NCI-H2029 treated with DMSO at 0.1 percent for 48 hours (cell line): ENCODE results near the gene TTC34.
"Not testable (repeated sequence)": the region's sequence is repeated elsewhere in the genome, so short reads cannot be mapped to it uniquely, and the experiment has no call there.

Source experiments
- DNase-seq: peaks from one replicate; lab custom pipeline; 2025; lab: John Stamatoyannopoulos, UW

Gene TTC34

GRCh38 chr1:2682879-2683278 is 118.6 kb downstream of the TTC34 start:
- not testable (repeated sequence) for DNase-seq

- not testable (repeated sequence) for DNase-seq
Measured at GRCh38 chr1:2676726-2677125, 124.8 kb downstream of the TTC34 start.

DNA sequence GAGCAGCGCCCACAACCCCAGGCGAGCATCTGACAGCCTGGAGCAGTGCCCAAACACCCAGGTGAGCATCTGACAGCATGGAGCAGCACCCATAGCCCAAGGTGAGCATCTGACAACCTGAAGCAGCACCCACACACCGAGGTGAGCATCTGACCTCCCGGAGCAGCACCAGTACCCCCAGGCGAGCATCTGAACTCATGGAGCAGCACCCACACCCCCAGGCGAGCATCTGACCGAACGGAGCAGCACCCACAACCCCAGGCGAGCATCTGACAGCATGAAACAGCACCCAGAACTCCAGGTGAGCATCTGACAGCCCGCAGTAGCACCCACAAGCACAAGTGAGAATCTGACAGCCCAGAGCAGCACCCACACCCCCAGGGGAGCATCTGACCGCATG is 129.8 kb downstream of the TTC34 start:
- DNase-seq = not testable (repeated sequence)

DNA sequence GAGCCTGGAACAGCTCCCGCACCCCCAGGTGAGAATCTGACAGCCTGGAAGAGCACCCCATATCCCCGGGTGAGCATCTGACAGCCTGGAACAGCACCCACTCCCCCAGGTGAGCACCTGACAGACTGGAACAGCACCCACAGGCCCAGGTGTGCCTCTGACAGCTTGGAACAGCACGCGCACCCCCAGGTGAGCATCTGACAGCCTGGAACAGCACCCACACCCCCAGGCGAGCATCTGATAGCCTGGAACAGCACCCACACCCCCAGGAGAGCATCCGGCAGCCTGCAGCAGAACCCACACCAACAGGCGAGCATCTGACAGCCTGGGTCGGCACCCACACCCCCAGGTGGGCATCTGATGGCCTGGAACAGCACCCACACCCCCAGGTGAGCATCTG is 141.7 kb downstream of the TTC34 start:
- DNase-seq = not testable (repeated sequence)

- not testable (repeated sequence) for DNase-seq
Measured at GRCh38 chr1:2657909-2658308, 143.6 kb downstream of the TTC34 start.

DNA sequence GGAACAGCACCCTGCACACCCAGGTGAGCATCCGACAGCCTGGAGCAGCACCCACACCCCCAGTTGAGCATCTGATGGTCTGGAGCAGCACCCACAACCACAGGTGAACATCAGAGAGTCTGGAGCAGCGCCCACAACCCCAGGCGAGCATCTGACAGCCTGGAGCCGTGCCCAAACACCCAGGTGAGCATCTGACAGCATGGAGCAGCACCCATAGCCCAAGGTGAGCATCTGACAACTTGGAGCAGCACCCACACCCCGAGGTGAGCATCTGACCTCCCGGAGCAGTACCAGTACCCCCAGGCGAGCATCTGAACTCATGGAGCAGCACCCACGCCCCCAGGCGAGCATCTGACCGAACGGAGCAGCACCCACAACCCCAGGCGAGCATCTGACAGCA is 144.4 kb downstream of the TTC34 start:
- not testable (repeated sequence) for DNase-seq

DNA sequence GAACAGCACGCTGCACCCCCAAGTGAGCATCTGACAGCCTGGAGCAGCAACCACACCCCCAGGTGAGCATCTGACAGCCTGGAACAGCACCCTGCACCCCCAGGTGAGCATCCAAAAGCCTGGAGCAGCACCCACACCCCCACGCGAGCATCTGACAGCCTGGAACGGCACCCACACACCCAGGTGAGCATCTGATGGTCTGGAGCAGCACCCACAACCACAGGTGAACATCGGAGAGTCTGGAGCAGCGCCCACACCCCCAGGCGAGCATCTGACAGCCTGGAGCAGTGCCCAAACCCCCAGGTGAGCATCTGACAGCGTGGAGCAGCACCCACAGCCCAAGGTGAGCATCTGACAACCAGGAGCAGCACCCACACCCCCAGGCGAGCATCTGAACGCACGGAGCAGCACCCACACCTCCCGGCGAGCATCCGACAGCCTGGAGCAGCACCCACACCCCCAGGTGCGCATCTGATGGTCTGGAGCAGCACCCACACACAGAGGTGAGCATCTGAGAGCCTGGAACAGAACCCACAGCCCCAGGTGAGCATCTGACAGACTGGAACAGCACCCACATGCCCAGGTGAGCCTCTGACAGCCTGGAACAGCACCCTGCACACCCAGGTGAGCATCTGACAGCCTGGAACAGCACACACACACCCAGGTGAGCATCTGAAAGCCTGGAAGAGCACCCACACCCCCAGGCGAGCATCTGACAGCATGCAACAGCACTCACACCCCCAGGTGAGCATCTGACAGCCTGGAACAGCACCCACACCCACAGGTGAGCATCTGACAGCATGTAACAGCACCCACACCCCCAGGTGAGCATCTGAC is 145.7 kb downstream of the TTC34 start:
- DNase-seq = not testable (repeated sequence)

DNA sequence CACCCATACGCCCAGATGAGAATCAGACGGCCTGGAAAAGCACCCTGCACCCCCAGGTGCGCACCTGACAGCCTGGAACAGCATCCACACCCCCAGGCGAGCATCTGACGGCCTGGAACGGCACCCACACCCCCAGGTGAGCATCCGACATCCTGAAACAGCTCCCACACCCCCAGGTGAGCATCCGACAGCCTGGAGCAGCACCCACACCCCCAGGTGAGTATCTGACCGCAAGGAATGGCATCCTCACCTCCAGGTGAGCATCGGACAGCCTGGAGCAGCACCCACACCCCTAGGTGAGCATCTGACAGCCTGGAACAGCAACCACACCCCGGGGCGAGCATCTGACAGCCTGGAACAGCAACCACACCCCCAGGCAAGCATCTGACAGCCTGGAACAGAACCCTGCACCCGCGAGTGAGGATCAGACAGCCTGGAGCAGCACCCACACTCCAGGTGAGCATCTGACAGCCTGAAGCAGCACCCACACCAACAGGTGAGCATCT is 147.0 kb downstream of the TTC34 start:
- DNase-seq = not testable (repeated sequence)

- DNase-seq = not testable (repeated sequence)
Measured at GRCh38 chr1:2653741-2654442, 147.6 kb downstream of the TTC34 start.

DNA sequence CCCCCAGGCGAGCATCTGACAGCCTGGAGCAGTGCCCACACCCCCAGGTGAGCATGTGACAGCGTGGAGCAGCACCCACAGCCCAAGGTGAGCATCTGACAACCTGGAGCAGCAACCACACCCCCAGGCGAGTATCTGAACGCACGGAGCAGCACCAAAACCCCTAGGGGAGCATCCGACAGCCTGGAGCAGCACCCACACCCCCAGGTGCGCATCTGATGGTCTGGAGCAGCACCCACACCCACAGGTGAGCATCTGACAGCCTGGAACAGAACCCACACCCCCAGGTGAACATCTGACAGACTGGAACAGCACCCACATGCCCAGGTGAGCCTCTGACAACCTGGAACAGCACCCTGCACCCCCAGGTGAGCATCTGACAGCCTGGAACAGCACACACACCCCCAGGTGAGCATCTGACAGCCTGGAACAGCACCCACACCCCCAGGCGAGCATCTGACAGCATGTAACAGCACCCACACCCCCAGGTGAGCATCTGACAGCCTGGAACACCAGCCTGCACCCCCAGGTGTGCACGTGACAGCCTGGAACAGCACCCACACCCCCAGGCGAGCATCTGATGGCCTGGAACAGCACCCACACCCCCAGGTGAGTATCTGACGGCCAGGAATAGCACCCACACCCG is 148.4 kb downstream of the TTC34 start:
- DNase-seq = not testable (repeated sequence)

DNA sequence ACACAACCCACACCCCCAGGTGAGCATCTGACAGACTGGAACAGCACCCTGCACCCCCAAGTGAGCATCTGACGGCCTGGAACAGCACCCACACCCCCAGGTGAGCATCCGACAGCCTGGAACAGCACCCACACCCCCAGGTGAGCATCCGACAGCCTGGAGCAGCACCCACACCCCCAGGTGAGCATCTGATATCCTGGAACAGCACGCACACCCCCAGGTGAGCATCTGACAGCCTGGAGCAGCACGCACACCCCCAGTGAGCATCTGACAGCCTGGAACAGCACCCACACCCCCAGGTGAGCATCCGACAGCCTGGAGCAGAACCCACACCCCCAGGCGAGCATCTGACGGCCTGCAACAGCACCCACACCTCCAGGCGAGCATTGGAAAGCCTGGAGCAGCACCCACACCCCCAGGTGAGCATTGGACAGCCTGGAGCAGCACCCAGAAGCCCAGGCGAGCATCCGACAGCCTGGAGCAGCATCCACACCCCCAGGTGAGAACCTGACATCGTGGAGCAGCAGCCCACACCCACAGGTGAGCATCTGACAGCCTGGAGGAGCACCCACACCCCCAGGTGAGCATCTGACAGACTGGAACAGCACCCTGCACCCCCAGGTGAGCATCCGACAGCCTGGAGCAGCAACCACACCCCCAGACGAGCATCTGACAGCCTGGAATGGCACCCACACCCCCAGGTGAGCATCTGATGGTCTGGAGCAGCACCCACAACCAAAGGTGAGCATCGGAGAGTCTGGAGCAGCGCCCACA is 149.2 kb downstream of the TTC34 start:
- not testable (repeated sequence) for DNase-seq

- no peak for DNase-seq
Measured at GRCh38 chr1:2650967-2651645, 150.4 kb downstream of the TTC34 start.

- no peak for DNase-seq
Measured at GRCh38 chr1:2646837-2647236, 154.7 kb downstream of the TTC34 start.

GRCh38 chr1:2645776-2646175 is 155.7 kb downstream of the TTC34 start:
- no peak for DNase-seq

DNA sequence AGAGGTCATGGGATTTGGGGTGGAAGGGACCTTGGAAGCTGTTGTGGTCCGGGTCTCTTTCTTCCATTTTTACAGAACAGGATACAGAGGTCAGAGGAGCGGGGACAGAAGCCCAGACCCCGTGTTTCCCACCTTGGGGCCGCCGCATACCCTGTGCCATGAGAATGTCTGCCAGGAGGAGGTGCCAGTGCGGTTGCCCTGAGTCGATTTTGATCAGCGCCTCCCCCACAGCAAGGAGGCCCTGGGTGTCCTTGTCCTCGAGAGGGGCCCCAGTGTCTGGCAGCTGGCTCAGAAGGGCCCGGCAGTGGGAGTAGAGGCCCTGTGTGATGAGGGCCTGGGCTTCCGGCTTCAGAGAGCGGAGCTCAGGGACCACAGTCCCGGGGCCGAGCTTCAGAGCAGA is 156.3 kb downstream of the TTC34 start:
- no peak for DNase-seq

DNA sequence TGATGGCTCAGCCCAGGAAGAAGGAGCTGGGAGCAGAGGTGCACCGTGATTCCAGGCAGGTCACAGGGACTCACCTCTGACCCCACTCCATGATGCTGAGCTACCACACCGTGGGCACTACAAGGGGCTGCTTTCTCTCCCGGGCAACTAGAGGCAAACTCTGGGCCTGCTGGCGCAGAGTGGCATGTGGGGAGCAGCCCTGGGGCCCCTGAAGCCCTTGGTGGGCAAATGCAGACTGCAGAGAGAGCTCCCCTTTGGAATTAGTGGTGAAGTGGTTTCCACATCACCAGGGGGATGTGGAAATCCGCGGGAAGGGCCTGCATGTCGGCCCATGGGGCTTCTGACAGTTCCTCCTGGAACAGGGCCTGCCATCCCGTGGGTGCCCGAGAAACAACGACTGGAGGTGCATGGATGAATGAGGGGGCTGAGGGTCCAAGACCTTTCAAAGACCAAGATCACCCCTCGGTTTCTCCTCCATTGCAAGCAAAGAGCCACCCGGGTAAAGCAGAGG is 156.8 kb downstream of the TTC34 start:
- no peak for DNase-seq

DNA sequence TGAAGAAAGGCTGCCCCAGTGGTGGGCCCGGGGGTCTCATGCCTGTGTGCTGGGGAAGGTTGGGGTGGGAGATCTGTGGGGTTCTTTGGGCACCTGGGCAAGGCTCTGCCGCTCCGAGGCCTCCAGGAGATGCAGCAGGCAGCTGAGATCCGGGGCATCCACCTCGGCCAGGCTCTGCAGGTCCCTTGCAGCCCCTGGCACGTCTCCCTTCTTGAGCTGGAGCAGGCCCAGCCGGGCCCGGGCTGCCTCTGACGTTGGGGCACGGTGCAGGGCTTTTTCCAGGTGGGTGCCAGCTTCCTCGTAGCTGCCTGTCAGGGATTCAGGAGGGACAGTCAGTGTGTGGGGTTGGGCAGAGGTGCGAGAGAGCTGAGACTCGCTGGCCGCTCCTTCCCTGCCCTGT is 157.3 kb downstream of the TTC34 start:
- no peak for DNase-seq

DNA sequence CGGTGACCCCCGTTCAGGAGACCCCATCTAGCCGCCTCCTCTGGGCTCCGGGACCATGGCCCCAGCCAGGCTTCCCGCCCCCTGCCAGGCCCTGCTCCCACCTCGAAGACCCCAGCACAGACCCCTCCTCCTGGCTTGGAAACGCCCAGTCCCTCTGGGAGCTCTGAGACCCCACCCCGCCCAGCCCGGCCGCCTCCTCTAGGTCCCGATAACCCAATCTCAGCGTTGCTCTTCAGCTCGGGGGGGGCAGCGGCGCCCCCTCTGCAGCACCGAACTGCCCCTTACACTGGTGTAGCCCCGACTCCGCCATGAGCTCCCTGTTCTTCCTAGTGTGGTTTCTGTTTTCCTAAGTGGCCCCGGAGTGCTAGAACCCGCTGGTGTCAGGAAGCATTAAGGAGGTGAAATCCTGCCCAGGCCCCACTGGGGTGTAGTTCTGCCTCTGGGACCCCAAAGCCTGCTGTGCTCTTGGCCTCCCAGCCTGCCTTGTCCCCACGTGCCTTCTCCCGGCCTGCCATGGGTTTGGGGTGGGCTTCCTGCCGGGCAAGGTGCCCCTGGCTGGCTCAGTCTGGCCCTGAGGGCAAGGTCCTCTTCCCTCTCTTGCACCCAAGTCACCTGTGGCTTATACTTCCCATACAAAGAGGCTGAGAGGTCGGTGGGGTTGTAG is 157.9 kb downstream of the TTC34 start:
- no peak for DNase-seq

DNA sequence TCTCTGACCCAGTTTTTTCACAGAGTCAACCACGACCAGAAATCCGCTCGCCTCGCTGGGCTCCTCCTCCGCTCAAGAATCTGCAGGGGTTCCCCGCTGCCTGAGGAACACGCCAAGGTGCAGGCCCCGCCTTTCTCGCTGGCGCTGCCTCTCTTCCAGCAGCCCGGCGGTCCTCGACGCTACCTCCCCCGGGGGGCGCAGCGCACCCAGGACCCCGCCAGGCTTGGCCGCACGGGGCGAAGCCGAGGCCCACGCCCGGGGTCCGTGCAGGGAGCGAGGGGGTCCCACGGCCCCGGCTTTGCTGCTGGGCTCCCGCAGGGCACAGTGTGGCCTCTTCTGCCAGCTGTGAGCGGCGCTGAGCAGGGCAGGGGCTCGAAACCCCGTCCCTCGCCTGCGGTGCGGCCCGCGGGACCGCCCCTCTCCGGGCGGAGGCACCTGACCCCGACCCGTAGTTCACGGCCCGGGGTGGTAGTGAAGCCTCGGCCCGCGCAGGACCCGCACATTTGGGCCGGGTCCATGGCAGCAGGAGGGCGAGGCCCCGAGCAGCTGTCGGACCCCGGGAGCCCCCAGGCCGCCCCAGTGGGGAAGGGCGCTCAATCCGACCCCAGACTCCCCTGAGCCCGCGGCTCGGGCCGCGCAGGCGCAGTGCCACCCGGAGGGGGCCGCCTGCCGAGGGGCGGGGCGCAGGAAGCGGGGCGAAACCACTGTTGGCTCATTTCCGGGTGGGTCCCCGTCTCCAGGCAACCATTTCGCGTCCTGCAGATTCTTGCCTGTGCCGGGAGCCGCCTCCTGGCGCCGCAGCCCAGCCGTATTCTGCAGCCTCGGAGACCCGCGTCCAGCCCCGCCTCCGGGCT is 158.7 kb downstream of the TTC34 start:
- peak; percentile 46 for DNase-seq
